Caco-2 (cell line): ENCODE results near the gene PLXDC1. TPM values are rescaled to one million over a fixed set of nuclear protein-coding genes. Genes with fewer than 3 reads are reported as not detected.

Experiments
- BruUV-seq: library from RNA; stranded (reverse); fragments of 400-500 nt; replicated peaks from 2 replicates; lab custom pipeline; 2021; lab: Mats Ljungman, UMichigan
- CTCF ChIA-PET: fragments of 300-600 bp; sonication (Branson Sonifier 250); formaldehyde crosslinking; loops from one replicate; lab custom pipeline; 2022; ENCODE audit warnings: antibody characterized with exemption; lab: Charles Lee
- POLR2A ChIA-PET: fragments of 300-600 bp; sonication (Branson Sonifier 250); formaldehyde crosslinking; loops from one replicate; lab custom pipeline; 2022; ENCODE audit warnings: antibody characterized with exemption; lab: Charles Lee
- DNase-seq, 2 experiments: peaks; one replicate each; pipeline versions ENCODE4 v3.0.0 to v3.0.0-alpha.2; 2020 to 2022
- H3K27me3 ChIP-seq: replicated peaks from 2 replicates; pipeline ENCODE4 v1.6.0; 2011; ENCODE audit warnings: low read length; ENCODE audit not compliant: control insufficient read depth, insufficient read depth
- H3K36me3 ChIP-seq: 2 replicates; pipeline ENCODE4 v1.5.1; 2011; ENCODE audit warnings: low read length; ENCODE audit not compliant: control insufficient read depth, insufficient read depth
- H3K4me1 ChIP-seq: fragments of 250-450 bp; sonication (Bioruptor Pico); 2 replicates; pipeline ENCODE4 v1.5.1; 2020; ENCODE audit warnings: mild to moderate bottlenecking
- H3K4me3 ChIP-seq: 2 replicates; pipeline ENCODE4 v1.5.1; 2011; ENCODE audit warnings: low read depth, mild to moderate bottlenecking, control low read depth, low read length
- H3K9me3 ChIP-seq: fragments of 250-450 bp; sonication (Bioruptor Pico); 2 replicates; pipeline ENCODE4 v1.5.1; 2020; ENCODE audit warnings: mild to moderate bottlenecking, moderate library complexity
- H3K27ac Mint-ChIP-seq: one replicate; pipeline ENCODE4 v1.8.0; 2022; ENCODE audit warnings: mixed read lengths; ENCODE audit not compliant: unreplicated experiment
- H3K27me3 Mint-ChIP-seq: one replicate; pipeline ENCODE4 v1.8.0; 2022; ENCODE audit warnings: mixed read lengths; ENCODE audit not compliant: insufficient read depth, unreplicated experiment
- H3K36me3 Mint-ChIP-seq: one replicate; pipeline ENCODE4 v1.8.0; 2022; ENCODE audit warnings: mild to moderate bottlenecking, mixed read lengths; ENCODE audit not compliant: insufficient read depth, unreplicated experiment
- H3K4me1 Mint-ChIP-seq: one replicate; pipeline ENCODE4 v1.8.0; 2022; ENCODE audit warnings: low read depth, mixed read lengths; ENCODE audit not compliant: unreplicated experiment
- H3K4me3 Mint-ChIP-seq: one replicate; pipeline ENCODE4 v1.8.0; 2022; ENCODE audit warnings: mild to moderate bottlenecking, moderate library complexity, mixed read lengths; ENCODE audit not compliant: unreplicated experiment
- H3K9me3 Mint-ChIP-seq: one replicate; pipeline ENCODE4 v1.8.0; 2022; ENCODE audit warnings: mixed read lengths; ENCODE audit not compliant: unreplicated experiment
- intact Hi-C: fragments of 100-400 bp; cut with micrococcal nuclease; formaldehyde crosslinking; loops from one replicate; pipeline ENCODE4 v1.10.0; 2022; ENCODE audit not compliant: unreplicated experiment
- total RNA-seq: library from RNA; stranded (reverse); gene quantifications from 2 replicates; pipeline ENCODE4 v1.2.3, GENCODE V29; 2022
- TF ChIP-seq, protein P1 (sequence below), 2 experiments: fragments of 200-600 bp in 1 of 2; IDR thresholded peaks; 1 replicate in 1 of 2; 2 replicates in 1 of 2; pipeline versions ENCODE4 v1.5.1 to v1.8.0; 2011 to 2022; ENCODE audit warnings: antibody characterized with exemption in 1 of 2, control low read depth in 1 of 2, inconsistent platforms in 1 of 2, low read depth in 1 of 2, low read length in 1 of 2, mild to moderate bottlenecking in 1 of 2, moderate library complexity in 1 of 2; ENCODE audit not compliant: insufficient read depth in 1 of 2, severe bottlenecking in 1 of 2, unreplicated experiment in 1 of 2

Gene PLXDC1
- total RNA-seq, 1 experiment from 2014 or later: 0.14 TPM

- ChIA-PET POLR2A (no interaction called here), CTCF (no interaction called here)
- no peaks in the 10 kb centered on the region for H3K9me3 Mint-ChIP-seq
Observed at GRCh38 chr17:39171933-39172332, 20.5 kb upstream of the PLXDC1 start.

GRCh38 chr17:39170558-39170957, 19.1 kb upstream of the PLXDC1 start:
- TF ChIP-seq, protein P1, sequence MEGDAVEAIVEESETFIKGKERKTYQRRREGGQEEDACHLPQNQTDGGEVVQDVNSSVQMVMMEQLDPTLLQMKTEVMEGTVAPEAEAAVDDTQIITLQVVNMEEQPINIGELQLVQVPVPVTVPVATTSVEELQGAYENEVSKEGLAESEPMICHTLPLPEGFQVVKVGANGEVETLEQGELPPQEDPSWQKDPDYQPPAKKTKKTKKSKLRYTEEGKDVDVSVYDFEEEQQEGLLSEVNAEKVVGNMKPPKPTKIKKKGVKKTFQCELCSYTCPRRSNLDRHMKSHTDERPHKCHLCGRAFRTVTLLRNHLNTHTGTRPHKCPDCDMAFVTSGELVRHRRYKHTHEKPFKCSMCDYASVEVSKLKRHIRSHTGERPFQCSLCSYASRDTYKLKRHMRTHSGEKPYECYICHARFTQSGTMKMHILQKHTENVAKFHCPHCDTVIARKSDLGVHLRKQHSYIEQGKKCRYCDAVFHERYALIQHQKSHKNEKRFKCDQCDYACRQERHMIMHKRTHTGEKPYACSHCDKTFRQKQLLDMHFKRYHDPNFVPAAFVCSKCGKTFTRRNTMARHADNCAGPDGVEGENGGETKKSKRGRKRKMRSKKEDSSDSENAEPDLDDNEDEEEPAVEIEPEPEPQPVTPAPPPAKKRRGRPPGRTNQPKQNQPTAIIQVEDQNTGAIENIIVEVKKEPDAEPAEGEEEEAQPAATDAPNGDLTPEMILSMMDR (IDR thresholded peaks at IDR 0.05; ENCODE audit: insufficient read depth in 1 of 2, low read depth in 1 of 2, low read length in 1 of 2, severe bottlenecking in 1 of 2, unreplicated experiment in 1 of 2): no peak
- Histone ChIP-seq H3K4me1 (peaks cover 15% of the 10 kb centered on the region), H3K36me3 (no peaks in the 10 kb centered on the region), H3K27me3 (no peaks in the 10 kb centered on the region), H3K9me3 (no peaks in the 10 kb centered on the region), H3K4me3 (no peak overlapping the region)
- ChIA-PET CTCF (interaction anchor here (0.7 to 1.1 kb wide), 3 partner anchors 18 to 188 kb away, joined by 3 to 4 read pairs (median 4); partner anchors contain the start of gene RPL19), POLR2A (interaction anchor here (0.7 kb wide), 2 partner anchors 35 to 80 kb away, joined by 8 read pairs; no protein-coding TSS in a partner anchor)
- H3K27me3 Mint-ChIP-seq: no peaks in the 10 kb centered on the region
- intact Hi-C loops: no loop called here
- DNase-seq: no peak
- H3K4me3 Mint-ChIP-seq: no peak overlapping the region
- no peak overlapping the region for H3K27ac Mint-ChIP-seq
- H3K9me3 Mint-ChIP-seq: no peaks in the 10 kb centered on the region
- peaks cover 17% of the 10 kb centered on the region for H3K4me1 Mint-ChIP-seq
- H3K36me3 Mint-ChIP-seq: peaks cover 7% of the 10 kb centered on the region
- BruUV-seq: no TSS peak

More at GRCh38 chr17:39171933-39172332, 20.5 kb upstream of the PLXDC1 start:
- intact Hi-C loops: loop anchor here (1.0 kb wide), 1 partner anchor 13 kb away; no protein-coding TSS in a partner anchor
- Mint-ChIP-seq H3K27me3 (no peaks in the 10 kb centered on the region), H3K4me3 (no peak overlapping the region), H3K4me1 (peaks cover 6% of the 10 kb centered on the region), H3K36me3 (peaks cover 7% of the 10 kb centered on the region), H3K27ac (peak overlapping the region; percentile 9)
- peaks cover 3% of the 10 kb centered on the region for H3K4me1 ChIP-seq
- no TSS peak for BruUV-seq
- no peaks in the 10 kb centered on the region for H3K9me3 ChIP-seq
- no peak for DNase-seq
- TF ChIP-seq, protein P1 (IDR thresholded peaks at IDR 0.05; ENCODE audit: insufficient read depth in 1 of 2, low read depth in 1 of 2, low read length in 1 of 2, severe bottlenecking in 1 of 2, unreplicated experiment in 1 of 2): no peak
- H3K4me3 ChIP-seq: no peak overlapping the region
- no peaks in the 10 kb centered on the region for H3K27me3 ChIP-seq
- H3K36me3 ChIP-seq: no peaks in the 10 kb centered on the region

DNA sequence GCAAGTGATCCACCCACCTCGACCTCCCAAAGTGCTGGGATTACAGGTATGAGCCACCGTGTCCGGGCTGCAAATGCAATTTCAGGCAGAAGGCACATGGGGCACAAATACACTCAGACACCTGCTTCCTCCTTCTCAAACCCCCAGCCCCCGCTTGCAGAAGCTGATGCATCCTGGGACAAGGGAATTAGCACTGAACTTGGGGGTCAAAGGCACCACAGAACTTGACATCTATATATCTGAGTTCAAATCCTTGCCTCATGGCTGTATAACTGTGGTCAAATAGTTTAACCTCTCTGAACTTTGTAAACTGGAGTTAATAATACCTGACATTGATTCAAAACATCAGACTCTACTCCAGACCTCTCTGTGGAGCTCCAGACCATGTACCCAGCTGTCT, 18.7 kb upstream of the PLXDC1 start:
- H3K36me3 Mint-ChIP-seq: peaks cover 7% of the 10 kb centered on the region
- POLR2A ChIA-PET: interaction anchor here (0.7 kb wide), 2 partner anchors 36 to 80 kb away, joined by 8 read pairs; no protein-coding TSS in a partner anchor

More for the DNA sequence above, 18.7 kb upstream of the PLXDC1 start:
- Mint-ChIP-seq H3K27me3 (no peaks in the 10 kb centered on the region), H3K9me3 (no peaks in the 10 kb centered on the region), H3K27ac (no peak overlapping the region), H3K4me1 (peaks cover 17% of the 10 kb centered on the region), H3K4me3 (no peak overlapping the region)
- Histone ChIP-seq H3K4me3 (no peak overlapping the region), H3K27me3 (no peaks in the 10 kb centered on the region), H3K9me3 (no peaks in the 10 kb centered on the region), H3K4me1 (peaks cover 16% of the 10 kb centered on the region), H3K36me3 (no peaks in the 10 kb centered on the region)
- DNase-seq: no peak
- intact Hi-C loops: no loop called here
- TF ChIP-seq, protein P1 (IDR thresholded peaks at IDR 0.05; ENCODE audit: insufficient read depth in 1 of 2, low read depth in 1 of 2, low read length in 1 of 2, severe bottlenecking in 1 of 2, unreplicated experiment in 1 of 2): no peak
- CTCF ChIA-PET: interaction anchor here (0.7 to 1.1 kb wide), 2 partner anchors 17 to 187 kb away, joined by 3 to 4 read pairs; no protein-coding TSS in a partner anchor
- no TSS peak for BruUV-seq
